Stimulated activated CD4-positive, alpha-beta T cell treated with anti-CD3 and anti-CD28 coated beads, Interleukin-12 subunit alpha, Interleukin-12 subunit beta, amount 100 ng/mL, for 4 hours (primary cell): ENCODE data around the gene PRDM15.

Experiments
- DNase-seq: peaks from one replicate; pipeline ENCODE4 v3.0.0-alpha.2; 2020

PRDM15 gene

GRCh38 chr21:41821081-41821755 lies 57.9 kb downstream of the PRDM15 start:
- DNase-seq = no peak

- no peak for DNase-seq
These were observed 58.6 kb downstream of the PRDM15 start for GRCh38 chr21:41820384-41821080.

GRCh38 chr21:41819856-41820281 lies 59.3 kb downstream of the PRDM15 start:
- no peak for DNase-seq

- no peak for DNase-seq
These were observed 59.8 kb downstream of the PRDM15 start for GRCh38 chr21:41819236-41819855.

GRCh38 chr21:41817877-41818855 lies 61.0 kb downstream of the PRDM15 start:
- DNase-seq = no peak

GRCh38 chr21:41817228-41817627 lies 61.9 kb downstream of the PRDM15 start:
- DNase-seq = peak; percentile 21

- DNase-seq = peak; percentile 58
These were observed 62.5 kb downstream of the PRDM15 start for GRCh38 chr21:41816583-41817165.

- no peak for DNase-seq
These were observed 63.2 kb downstream of the PRDM15 start for GRCh38 chr21:41815652-41816582.

GRCh38 chr21:41813226-41813625 lies 65.9 kb downstream of the PRDM15 start:
- no peak for DNase-seq

GRCh38 chr21:41812679-41813078 lies 66.5 kb downstream of the PRDM15 start:
- no peak for DNase-seq

- no peak for DNase-seq
These were observed 68.6 kb downstream of the PRDM15 start for GRCh38 chr21:41810597-41810932.

- no peak for DNase-seq
These were observed 69.1 kb downstream of the PRDM15 start for GRCh38 chr21:41809891-41810596.

- DNase-seq = no peak
These were observed 70.3 kb downstream of the PRDM15 start for GRCh38 chr21:41808846-41809245.

GRCh38 chr21:41808094-41808493 lies 71.0 kb downstream of the PRDM15 start:
- no peak for DNase-seq

- DNase-seq = no peak
These were observed 72.4 kb downstream of the PRDM15 start for GRCh38 chr21:41806773-41807172.

- no peak for DNase-seq
These were observed 73.5 kb downstream of the PRDM15 start for GRCh38 chr21:41805643-41806042.

GRCh38 chr21:41805038-41805437 lies 74.1 kb downstream of the PRDM15 start:
- DNase-seq = no peak

GRCh38 chr21:41804381-41804780 lies 74.8 kb downstream of the PRDM15 start:
- no peak for DNase-seq

- DNase-seq = no peak
These were observed 75.8 kb downstream of the PRDM15 start for GRCh38 chr21:41803316-41803715.

- no peak for DNase-seq
These were observed 76.5 kb downstream of the PRDM15 start for GRCh38 chr21:41802684-41803083.

GRCh38 chr21:41802198-41802584 lies 77.0 kb downstream of the PRDM15 start:
- no peak for DNase-seq
